K562 (cell line): ENCODE data around the gene CA6. TPM values are rescaled to one million over a fixed set of nuclear protein-coding genes. Genes with fewer than 3 reads are reported as not detected.

Experiments
- ATAC-seq: fragments of 200-7000 bp; cut with Tn5 transposase; 3 replicates; pipeline ENCODE4 v1.9.1; 2020; ENCODE audit warnings: moderate library complexity
- BruUV-seq: library from RNA; stranded (reverse); fragments of 400-500 nt; replicated peaks from 2 replicates; lab custom pipeline; 2021; lab: Mats Ljungman, UMichigan
- CTCF ChIA-PET: fragments of 300-600 bp; formaldehyde crosslinking; extraction: SDS; loops from one replicate; lab custom pipeline; 2021; ENCODE audit warnings: low intra/inter-chr PET ratio; lab: Yijun Ruan, JAX
- POLR2A ChIA-PET: fragments of 300-600, 350-650 bp; sonication (Branson Sonifier 250); formaldehyde crosslinking; extraction: SDS; loops from one replicate; lab custom pipeline; 2021; ENCODE audit warnings: antibody characterized with exemption, inconsistent platforms; lab: Yijun Ruan, JAX
- DNase-seq, 4 experiments: peaks; one replicate each; pipeline versions ENCODE4 v3.0.0 to v3.0.0-alpha.2; 2011 to 2018; ENCODE audit warnings: low spot score in 3 of 4, mixed read lengths in 3 of 4; ENCODE audit errors: extremely low read depth in 1 of 4
- FAIRE-seq: peaks from 2 replicates; lab custom pipeline; 2011; peaks lifted over from hg19 to GRCh38; lab: Jason Lieb, UNC
- H2AFZ ChIP-seq: 2 replicates; pipeline ENCODE4 v1.6.0; 2011; ENCODE audit warnings: low read depth, low read length, control low read depth, inconsistent platforms
- H3K27ac ChIP-seq: fragments of 200-600 bp; 3 replicates; pipeline ENCODE4 v1.8.0; 2011; ENCODE audit warnings: low read depth, mild to moderate bottlenecking, control low read depth, inconsistent platforms, low read length, moderate library complexity, mixed read lengths; ENCODE audit errors: extremely low read depth
- H3K27me3 ChIP-seq, 2 experiments: fragments of 300-600 bp in 1 of 2; 2 replicates in 1 of 2; 3 replicates in 1 of 2; pipeline versions ENCODE4 v1.6.0 to v1.8.0; 2011; ENCODE audit warnings: inconsistent platforms in 2 of 2, low read length in 2 of 2, mild to moderate bottlenecking in 1 of 2, mixed read lengths in 1 of 2, moderate library complexity in 1 of 2; ENCODE audit not compliant: control insufficient read depth in 2 of 2, insufficient read depth in 2 of 2
- H3K36me3 ChIP-seq: fragments of 300-600 bp; 3 replicates; pipeline ENCODE4 v1.8.0; 2011; ENCODE audit warnings: mild to moderate bottlenecking, low read length, inconsistent platforms; ENCODE audit not compliant: control insufficient read depth, insufficient read depth
- H3K4me1 ChIP-seq, 2 experiments: fragments of 200-600 bp in 1 of 2; replicated peaks in 1 of 2; 2 replicates in 1 of 2; 3 replicates in 1 of 2; pipeline versions ENCODE4 v1.5.1 to v1.8.0; 2011; ENCODE audit warnings: inconsistent platforms in 2 of 2, low read length in 2 of 2, mild to moderate bottlenecking in 1 of 2, mixed read lengths in 1 of 2, moderate library complexity in 1 of 2; ENCODE audit not compliant: control insufficient read depth in 2 of 2, insufficient read depth in 2 of 2
- H3K4me2 ChIP-seq: 2 replicates; pipeline ENCODE4 v1.6.1; 2011; ENCODE audit warnings: low read length, control low read depth, inconsistent platforms, mixed read lengths; ENCODE audit not compliant: insufficient read depth
- H3K4me3 ChIP-seq: fragments of 200-600 bp; sonication (generic), shearing (Covaris generic); 2 replicates; pipeline ENCODE4 v1.5.1; 2016; ENCODE audit warnings: control low read depth, inconsistent platforms
- H3K79me2 ChIP-seq: fragments of 200-600 bp; 3 replicates; pipeline ENCODE4 v1.8.0; 2011; ENCODE audit warnings: low read length, inconsistent platforms; ENCODE audit not compliant: control insufficient read depth, insufficient read depth
- H3K9ac ChIP-seq, 2 experiments: 2 replicates each; pipeline versions ENCODE4 v1.6.0 to v1.6.1; 2011; ENCODE audit warnings: low read depth in 2 of 2, low read length in 2 of 2, control low read depth in 1 of 2, inconsistent platforms in 1 of 2, mild to moderate bottlenecking in 1 of 2, mixed read lengths in 1 of 2; ENCODE audit not compliant: insufficient read depth in 1 of 2
- H3K9me1 ChIP-seq: one replicate; pipeline ENCODE4 v1.6.0; 2011; ENCODE audit warnings: inconsistent platforms, mild to moderate bottlenecking, low read length, moderate library complexity; ENCODE audit not compliant: control insufficient read depth, insufficient read depth
- H3K9me3 ChIP-seq: replicated peaks from 2 replicates; pipeline ENCODE4 v1.5.1; 2011; ENCODE audit warnings: low read depth, low read length, inconsistent platforms; ENCODE audit not compliant: control insufficient read depth, insufficient read depth
- H4K20me1 ChIP-seq: replicated peaks from 2 replicates; pipeline ENCODE4 v1.6.1; 2011; ENCODE audit warnings: low read length, inconsistent platforms, mixed read lengths; ENCODE audit not compliant: control insufficient read depth, insufficient read depth
- ELK3 ChIP-seq: fragments of 450-650 bp; formaldehyde crosslinking; IDR thresholded peaks from 2 replicates; pipeline ENCODE4 v1.4.0; 2020; ENCODE audit warnings: mild to moderate bottlenecking
- HES1 ChIP-seq: fragments of 450-650 bp; IDR thresholded peaks from 2 replicates; pipeline ENCODE4 v1.6.1; 2016; ENCODE audit warnings: low read depth, mild to moderate bottlenecking, moderate library complexity
- PRPF4 ChIP-seq: fragments of 200-400 bp; formaldehyde crosslinking; IDR thresholded peaks from one replicate; pipeline ENCODE4 v1.6.1; 2017; ENCODE audit warnings: low read length, low read depth, mild to moderate bottlenecking; ENCODE audit not compliant: insufficient read depth, poor library complexity, severe bottlenecking
- RBBP5 ChIP-seq: fragments of 200-600 bp; sonication (generic); IDR thresholded peaks from 2 replicates; pipeline ENCODE4 v1.6.1; 2012; ENCODE audit warnings: borderline replicate concordance, mild to moderate bottlenecking, low read length, control low read depth, inconsistent platforms; ENCODE audit not compliant: insufficient read depth, poor library complexity, severe bottlenecking
- ZC3H11A ChIP-seq: IDR thresholded peaks from 2 replicates; pipeline ENCODE4 v1.6.1; 2012; ENCODE audit warnings: low read depth, low read length, improper control_type of control experiment
- ZNF512 ChIP-seq: IDR thresholded peaks from 2 replicates; pipeline ENCODE4 v1.6.1; 2016; ENCODE audit warnings: missing genetic modification characterization, missing compliant biosample characterization
- WGBS: fragments of 100-300 bp; shearing (Covaris generic); methylation state at CpG from one replicate; pipeline ENCODE4 v1.1.6; 2016; ENCODE audit warnings: low coverage, mixed read lengths; ENCODE audit not compliant: insufficient coverage; ENCODE audit errors: missing lambda C conversion rate; 5-methylcytosine and 5-hydroxymethylcytosine counted together
- in situ Hi-C: fragments of 300-500 bp; cut with MboI; formaldehyde crosslinking; loops from 4 replicates; pipeline ENCODE4 v1.15.0; 2018; ENCODE audit warnings: inconsistent platforms, mixed read lengths
- intact Hi-C: fragments of 100-400 bp; cut with micrococcal nuclease; formaldehyde crosslinking; loops from 2 replicates; pipeline ENCODE4 v1.14.2; 2022
- polyA plus RNA-seq, 8 experiments: library from polyadenylated mRNA; depleted of rRNA in 4 of 8; stranded (reverse) in 5 of 8; unstranded in 3 of 8; fragments of >200 nt; fragmentation: Nextera tagmentation in 2 of 8; fragmentation: Illumina TruSeq in 1 of 8; extraction: Ambion mirVana in 2 of 8; extraction: Trizol in 1 of 8; gene quantifications; 2 replicates each; pipeline versions ENCODE4 v1.2.1 to v1.2.3, GENCODE V29; 2011 to 2014; ENCODE audit warnings: inconsistent platforms in 1 of 8, missing spikeins in 1 of 8
- total RNA-seq, 7 experiments: library from RNA; depleted of rRNA in 6 of 7; stranded (reverse); fragments of >200 nt in 6 of 7; fragmentation: Illumina TruSeq in 2 of 7; extraction: Trizol in 2 of 7; gene quantifications; 2 replicates each; pipeline versions ENCODE4 v1.2.1 to v1.2.3, GENCODE V29; 2011 to 2021; ENCODE audit warnings: low replicate concordance in 1 of 7

Gene CA6
- total and polyA plus RNA-seq, 9 of the 15 experiments (the other 6 are each of a cell fraction or from before 2014, with no cell fraction given): not detected

GRCh38 chr1:9016455-9016854 lies 70.8 kb downstream of the CA6 start:
- BruUV-seq: no TSS peak
- H3K9me1 ChIP-seq: no peaks in the 10 kb centered on the region
- in situ Hi-C loops: loop anchor here (5.0 to 10.0 kb wide), 2 partner anchors 81 to 178 kb away; no protein-coding TSS in a partner anchor
- intact Hi-C loops: no loop called here
- ATAC-seq (no peak), FAIRE-seq (no peak), DNase-seq (no peak)
- H3K4me3 ChIP-seq: no peak overlapping the region
- no peak overlapping the region for H2AFZ ChIP-seq
- H3K9ac ChIP-seq: no peak overlapping the region
- CTCF ChIA-PET: no interaction called here
- no peak overlapping the region for H3K27ac ChIP-seq
- no peaks in the 10 kb centered on the region for H3K36me3 ChIP-seq
- peak; percentile 88 for TF ChIP-seq ZNF512 (tag)
- TF ChIP-seq ZC3H11A: no peak
- TF ChIP-seq RBBP5: no peak
- no peak for TF ChIP-seq HES1
- TF ChIP-seq PRPF4: no peak
- no peak for TF ChIP-seq ELK3 (CRISPR knock-in tag)
- H3K4me1 ChIP-seq: peaks cover 0 to 7% of the 10 kb centered on the region in 2 experiments; a peak in 1 of 5 replicates
- no peaks in the 10 kb centered on the region for H3K9me3 ChIP-seq
- peaks cover 3% of the 10 kb centered on the region; the same call in 1 of the 2 replicates for H4K20me1 ChIP-seq
- no peak overlapping the region for H3K4me2 ChIP-seq
- H3K79me2 ChIP-seq: no peaks in the 10 kb centered on the region
- WGBS: 6% methylated on average over 5 of the region's 5 CpGs
- POLR2A ChIA-PET: no interaction called here
- peaks cover 64 to 83% of the 10 kb centered on the region in 2 experiments for H3K27me3 ChIP-seq
